ENCODE measurements around the gene NDUFA8. TPM values are rescaled to one million over a fixed set of nuclear protein-coding genes. Genes with fewer than 3 reads are reported as not detected.

Gene NDUFA8
- total and polyA plus RNA-seq, 10 of the 15 experiments (the other 5 are each of a cell fraction or from before 2014, with no cell fraction given) = 44.9 to 159 (median 90.8) TPM

DNA sequence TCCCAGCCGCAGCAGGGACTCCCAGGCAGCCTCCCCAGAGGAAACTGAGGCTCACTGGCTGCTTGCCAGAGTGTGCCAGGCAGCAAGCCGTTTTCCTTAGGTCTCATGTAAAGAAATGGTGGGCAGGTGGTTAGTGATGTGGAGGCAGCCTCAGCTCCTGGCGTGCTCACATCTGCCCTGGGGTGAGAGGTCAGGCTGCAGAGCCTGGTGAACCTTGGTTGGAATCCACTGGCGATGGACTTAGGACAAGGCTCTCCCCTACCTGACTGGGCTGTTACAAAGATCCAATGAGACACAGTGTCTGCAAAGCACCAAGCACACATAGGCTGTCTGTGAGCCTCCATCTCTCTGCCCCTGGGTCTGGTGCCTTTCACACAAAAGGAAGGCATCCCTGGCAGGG, 38.3 kb upstream of the NDUFA8 start:
- in situ Hi-C loops (cut with MboI) = no loop called here
- Histone ChIP-seq H3K4me3 (no peak overlapping the region), H3K9me3 (replicated peaks; ENCODE audit: control insufficient read depth, insufficient read depth, low read length) (no peaks in the 10 kb centered on the region), H3K27ac (ENCODE audit: control insufficient read depth, insufficient read depth) (no peak overlapping the region), H3K27me3 (replicated peaks in 1 of 2; ENCODE audit: control insufficient read depth in 2 of 2, insufficient read depth in 2 of 2, low read length in 1 of 2) (no peaks in the 10 kb centered on the region), H3K4me1 (ENCODE audit: control insufficient read depth, insufficient read depth, low read length) (no peaks in the 10 kb centered on the region), H3K79me2 (ENCODE audit: control insufficient read depth, insufficient read depth, low read length) (no peaks in the 10 kb centered on the region), H4K20me1 (ENCODE audit: control insufficient read depth, insufficient read depth) (no peaks in the 10 kb centered on the region), H2AFZ (ENCODE audit: control insufficient read depth, low read depth, low read length) (no peak overlapping the region), H3K9ac (ENCODE audit: control insufficient read depth, insufficient read depth, low read length) (no peak overlapping the region), H3K36me3 (ENCODE audit: control insufficient read depth in 2 of 2, insufficient read depth in 2 of 2, low read length in 1 of 2) (no peaks in the 10 kb centered on the region), H3K4me2 (ENCODE audit: control insufficient read depth, insufficient read depth) (no peak overlapping the region)
- SMC1A ChIA-PET (ENCODE audit: uncharacterized antibody, unreplicated experiment) = no interaction called here
- intact Hi-C loops (cut with micrococcal nuclease; ENCODE audit: unreplicated experiment) = no loop called here
- FAIRE-seq (no peak), DNase-seq (ENCODE audit: low read depth, low spot score) (no peak), ATAC-seq (no peak)
- WGBS (ENCODE audit: insufficient coverage, insufficient replicate concordance, low lambda C conversion rate, missing lambda C conversion rate) = 5% methylated on average over 4 of the region's 4 CpGs
- CTCF ChIA-PET = no interaction called here
- POLR2A ChIA-PET = no interaction called here
- no TSS peak for BruUV-seq (replicated peaks)
- TF ChIP-seq ESRRA (IDR thresholded peaks at IDR 0.05; ENCODE audit: low read length) = no peak
- TF ChIP-seq MTA3 (IDR thresholded peaks at IDR 0.05; ENCODE audit: borderline replicate concordance, low read length) = no peak
- no peak for TF ChIP-seq NFYA (IDR thresholded peaks at IDR 0.05; ENCODE audit: borderline replicate concordance, low read depth, low read length)
- TF ChIP-seq, protein P1, sequence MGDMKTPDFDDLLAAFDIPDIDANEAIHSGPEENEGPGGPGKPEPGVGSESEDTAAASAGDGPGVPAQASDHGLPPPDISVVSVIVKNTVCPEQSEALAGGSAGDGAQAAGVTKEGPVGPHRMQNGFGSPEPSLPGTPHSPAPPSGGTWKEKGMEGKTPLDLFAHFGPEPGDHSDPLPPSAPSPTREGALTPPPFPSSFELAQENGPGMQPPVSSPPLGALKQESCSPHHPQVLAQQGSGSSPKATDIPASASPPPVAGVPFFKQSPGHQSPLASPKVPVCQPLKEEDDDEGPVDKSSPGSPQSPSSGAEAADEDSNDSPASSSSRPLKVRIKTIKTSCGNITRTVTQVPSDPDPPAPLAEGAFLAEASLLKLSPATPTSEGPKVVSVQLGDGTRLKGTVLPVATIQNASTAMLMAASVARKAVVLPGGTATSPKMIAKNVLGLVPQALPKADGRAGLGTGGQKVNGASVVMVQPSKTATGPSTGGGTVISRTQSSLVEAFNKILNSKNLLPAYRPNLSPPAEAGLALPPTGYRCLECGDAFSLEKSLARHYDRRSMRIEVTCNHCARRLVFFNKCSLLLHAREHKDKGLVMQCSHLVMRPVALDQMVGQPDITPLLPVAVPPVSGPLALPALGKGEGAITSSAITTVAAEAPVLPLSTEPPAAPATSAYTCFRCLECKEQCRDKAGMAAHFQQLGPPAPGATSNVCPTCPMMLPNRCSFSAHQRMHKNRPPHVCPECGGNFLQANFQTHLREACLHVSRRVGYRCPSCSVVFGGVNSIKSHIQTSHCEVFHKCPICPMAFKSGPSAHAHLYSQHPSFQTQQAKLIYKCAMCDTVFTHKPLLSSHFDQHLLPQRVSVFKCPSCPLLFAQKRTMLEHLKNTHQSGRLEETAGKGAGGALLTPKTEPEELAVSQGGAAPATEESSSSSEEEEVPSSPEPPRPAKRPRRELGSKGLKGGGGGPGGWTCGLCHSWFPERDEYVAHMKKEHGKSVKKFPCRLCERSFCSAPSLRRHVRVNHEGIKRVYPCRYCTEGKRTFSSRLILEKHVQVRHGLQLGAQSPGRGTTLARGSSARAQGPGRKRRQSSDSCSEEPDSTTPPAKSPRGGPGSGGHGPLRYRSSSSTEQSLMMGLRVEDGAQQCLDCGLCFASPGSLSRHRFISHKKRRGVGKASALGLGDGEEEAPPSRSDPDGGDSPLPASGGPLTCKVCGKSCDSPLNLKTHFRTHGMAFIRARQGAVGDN (IDR thresholded peaks at IDR 0.05) = no peak
- TF ChIP-seq, protein P2, sequence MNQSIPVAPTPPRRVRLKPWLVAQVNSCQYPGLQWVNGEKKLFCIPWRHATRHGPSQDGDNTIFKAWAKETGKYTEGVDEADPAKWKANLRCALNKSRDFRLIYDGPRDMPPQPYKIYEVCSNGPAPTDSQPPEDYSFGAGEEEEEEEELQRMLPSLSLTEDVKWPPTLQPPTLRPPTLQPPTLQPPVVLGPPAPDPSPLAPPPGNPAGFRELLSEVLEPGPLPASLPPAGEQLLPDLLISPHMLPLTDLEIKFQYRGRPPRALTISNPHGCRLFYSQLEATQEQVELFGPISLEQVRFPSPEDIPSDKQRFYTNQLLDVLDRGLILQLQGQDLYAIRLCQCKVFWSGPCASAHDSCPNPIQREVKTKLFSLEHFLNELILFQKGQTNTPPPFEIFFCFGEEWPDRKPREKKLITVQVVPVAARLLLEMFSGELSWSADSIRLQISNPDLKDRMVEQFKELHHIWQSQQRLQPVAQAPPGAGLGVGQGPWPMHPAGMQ (IDR thresholded peaks at IDR 0.05; ENCODE audit: borderline replicate concordance) = no peak
- no peak for TF ChIP-seq ASH2L (IDR thresholded peaks at IDR 0.05; ENCODE audit: borderline replicate concordance, low read depth)
- RAD21 ChIA-PET (ENCODE audit: unreplicated experiment) = no interaction called here

Measured in GM12878 (cell line).